Right lung (tissue), 5 donors: Measurements from ENCODE around the gene GALT. TPM values are rescaled to one million over a fixed set of nuclear protein-coding genes. Genes with fewer than 3 reads are reported as not detected.
"Not testable (repeated sequence)": the region's sequence is repeated elsewhere in the genome, so short reads cannot be mapped to it uniquely, and the experiment has no call there.

ENCODE experiments used
- DNase-seq, 2 donors: peaks; one replicate each; pipeline ENCODE4 v3.0.0-alpha.2; 2013
- polyA plus RNA-seq, 5 donors: library from polyadenylated mRNA; unstranded; fragments of 120-200 nt; gene quantifications; one replicate each; pipeline versions ENCODE4 v1.2.1 to v1.2.3, GENCODE V29; 2013; ENCODE audit warnings: inconsistent platforms in 1 of 5, low replicate concordance in 1 of 5; ENCODE audit not compliant: insufficient read length in 5 of 5, insufficient read depth in 1 of 5

The GALT gene
- polyA plus RNA-seq, 5 donors = 61.6 to 87.8 (median 75.1) TPM

DNA sequence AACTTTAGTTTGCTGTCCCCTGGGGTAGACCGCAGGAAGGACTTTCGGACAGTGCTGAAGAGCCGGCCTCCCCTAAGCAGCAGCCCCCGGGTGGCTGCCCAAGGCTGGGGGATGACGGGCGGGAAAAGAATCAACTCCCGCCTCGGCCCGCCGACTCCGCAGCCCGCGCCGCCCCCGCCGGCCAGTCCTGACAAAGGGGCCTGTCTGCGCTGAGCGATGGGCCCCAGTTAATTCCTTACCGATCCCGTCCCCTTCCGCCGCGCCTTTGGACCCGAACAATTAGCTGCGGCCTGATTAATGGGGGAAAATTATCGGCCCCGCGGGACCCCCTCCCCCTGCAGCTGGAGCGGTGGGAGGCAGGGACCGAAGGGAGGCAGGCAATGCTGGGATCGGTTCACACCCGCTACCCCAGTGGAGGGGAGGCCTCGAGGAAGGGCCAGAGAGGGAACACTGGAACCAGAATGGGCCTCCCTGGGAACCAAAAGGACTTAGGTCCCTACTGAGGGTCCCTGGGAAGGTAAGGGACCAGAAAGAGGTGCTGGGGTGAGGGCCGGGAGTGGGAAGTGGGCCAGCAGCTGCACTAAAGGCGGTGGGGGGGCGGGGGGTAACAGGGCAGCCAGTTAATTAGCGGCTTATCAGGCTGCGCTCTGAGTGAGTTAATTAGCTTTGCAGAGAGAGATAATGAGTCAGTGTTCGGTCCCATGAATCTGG lies 21.8 kb upstream of the GALT start:
- no peak for DNase-seq

DNA sequence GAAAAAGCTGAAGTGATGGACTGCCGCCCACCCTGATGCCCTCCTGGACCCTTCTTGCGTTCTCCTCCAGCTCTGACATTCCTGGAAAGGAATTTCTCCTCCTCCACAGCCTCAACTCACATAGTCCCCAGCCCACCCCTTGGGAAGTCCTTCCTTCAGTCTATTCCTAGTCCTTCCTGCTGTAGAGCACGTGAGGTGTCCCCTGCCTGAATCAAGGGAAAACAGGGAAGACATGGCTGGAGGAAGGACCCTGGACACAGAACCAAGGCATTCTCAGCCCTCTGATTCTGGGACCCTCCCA lies 21.3 kb upstream of the GALT start:
- no peak for DNase-seq

DNA sequence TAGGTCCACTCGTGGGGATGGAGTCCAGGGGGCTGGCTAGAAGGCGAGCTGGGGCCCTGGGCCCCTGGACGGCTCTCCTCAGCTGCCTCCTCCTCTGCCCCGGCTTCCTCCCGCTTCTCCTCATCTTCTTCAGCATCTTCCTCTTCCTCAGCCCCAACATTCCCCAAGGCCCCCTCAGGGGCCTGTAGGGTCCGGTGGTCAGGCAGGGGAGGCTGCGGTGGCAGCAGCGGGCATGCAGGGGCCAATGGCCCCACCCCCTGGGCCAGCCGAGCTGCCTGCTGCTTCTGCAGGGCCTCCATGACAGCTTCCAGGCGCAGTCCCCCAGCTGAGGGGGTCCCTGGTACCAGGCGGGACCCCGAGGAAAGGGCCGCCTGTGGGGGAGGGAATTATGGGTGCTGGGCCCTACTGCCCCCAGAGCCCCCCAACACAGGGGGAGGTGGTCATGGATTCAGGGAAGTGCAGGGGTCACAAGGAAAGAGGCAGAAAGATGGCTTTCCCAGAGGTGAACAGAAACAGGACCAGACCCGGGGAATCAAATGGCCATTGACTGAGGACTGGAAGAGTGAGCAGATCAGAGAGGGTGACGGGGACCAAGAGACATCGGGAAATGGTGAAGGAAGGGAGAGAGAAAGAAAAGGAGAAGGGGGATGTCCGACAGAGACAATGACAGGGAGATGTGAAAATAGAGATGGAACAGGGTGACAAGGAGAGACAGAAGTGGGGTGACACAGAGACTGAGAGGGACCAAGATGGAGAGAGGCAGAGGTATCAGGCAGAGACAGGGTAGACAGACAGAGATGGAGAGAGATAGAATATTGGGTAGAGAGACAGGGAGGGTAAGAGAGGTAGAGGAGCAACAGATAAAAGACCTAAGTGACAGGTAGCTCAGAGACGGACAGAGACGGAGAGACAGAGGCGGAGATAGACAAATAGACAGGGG lies 18.5 kb upstream of the GALT start:
- no peak for DNase-seq

DNA sequence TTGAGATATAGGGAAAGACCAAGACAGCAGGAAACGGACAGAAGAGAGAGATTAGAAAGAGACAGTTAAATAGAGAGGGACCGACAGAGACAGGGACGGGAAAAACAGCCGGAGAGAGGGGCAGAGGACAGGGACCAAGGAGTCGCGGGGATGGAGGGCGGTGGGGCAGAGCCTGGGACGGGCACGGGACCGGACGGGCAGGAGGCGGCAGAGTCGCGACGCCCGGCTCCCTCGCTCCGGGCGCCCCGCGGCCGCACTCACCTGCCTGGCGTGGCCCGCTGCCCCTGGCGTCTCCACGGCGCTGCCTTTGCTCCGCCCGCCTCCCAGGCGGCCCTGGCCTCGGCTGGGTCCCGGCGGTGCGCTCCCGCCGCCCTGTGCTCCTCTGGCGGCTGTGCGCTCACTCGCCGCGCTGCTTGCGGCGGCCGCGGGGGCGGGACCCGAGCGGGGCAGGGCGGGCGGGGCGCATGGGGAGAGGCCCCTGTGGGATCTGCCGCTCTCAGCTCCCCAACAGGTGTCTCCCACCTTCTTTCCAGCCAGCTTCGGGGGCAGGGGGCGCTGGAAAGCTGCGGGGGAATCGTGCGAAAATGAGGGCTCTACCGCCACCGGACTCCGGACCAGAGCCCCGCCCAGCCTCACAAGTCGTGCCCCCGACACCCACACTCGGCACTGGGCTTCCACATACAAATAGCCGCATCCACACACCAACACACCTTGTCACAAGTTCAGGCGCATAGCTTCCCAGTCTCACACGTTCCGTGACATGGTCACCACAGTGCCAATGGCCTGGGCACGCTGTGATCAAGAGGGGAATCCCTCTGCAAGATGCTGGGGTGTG lies 17.6 kb upstream of the GALT start, which contains the start of gene ARID3C:
ARID3C (minus strand) TSS at position 411 of the 835 bp plus-strand sequence. CDS start 1,052 bp downstream, outside the sequence.
- DNase-seq = no peak

DNA sequence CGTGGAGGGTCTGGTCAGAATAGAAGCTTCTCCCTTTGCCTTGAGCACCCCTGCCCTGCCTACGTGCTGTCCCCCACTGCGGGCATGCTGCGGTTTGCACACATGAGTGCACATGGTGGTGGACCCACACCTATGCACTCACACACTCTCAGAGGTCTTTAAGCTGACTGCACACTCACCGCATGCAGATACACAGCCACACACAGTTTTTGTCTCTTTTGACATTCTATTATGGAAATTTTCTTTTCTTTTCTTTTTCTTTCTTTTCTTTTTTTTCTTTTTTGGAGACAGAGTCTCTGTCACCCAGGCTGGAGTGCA lies 17.0 kb upstream of the GALT start:
- DNase-seq = no peak

DNA sequence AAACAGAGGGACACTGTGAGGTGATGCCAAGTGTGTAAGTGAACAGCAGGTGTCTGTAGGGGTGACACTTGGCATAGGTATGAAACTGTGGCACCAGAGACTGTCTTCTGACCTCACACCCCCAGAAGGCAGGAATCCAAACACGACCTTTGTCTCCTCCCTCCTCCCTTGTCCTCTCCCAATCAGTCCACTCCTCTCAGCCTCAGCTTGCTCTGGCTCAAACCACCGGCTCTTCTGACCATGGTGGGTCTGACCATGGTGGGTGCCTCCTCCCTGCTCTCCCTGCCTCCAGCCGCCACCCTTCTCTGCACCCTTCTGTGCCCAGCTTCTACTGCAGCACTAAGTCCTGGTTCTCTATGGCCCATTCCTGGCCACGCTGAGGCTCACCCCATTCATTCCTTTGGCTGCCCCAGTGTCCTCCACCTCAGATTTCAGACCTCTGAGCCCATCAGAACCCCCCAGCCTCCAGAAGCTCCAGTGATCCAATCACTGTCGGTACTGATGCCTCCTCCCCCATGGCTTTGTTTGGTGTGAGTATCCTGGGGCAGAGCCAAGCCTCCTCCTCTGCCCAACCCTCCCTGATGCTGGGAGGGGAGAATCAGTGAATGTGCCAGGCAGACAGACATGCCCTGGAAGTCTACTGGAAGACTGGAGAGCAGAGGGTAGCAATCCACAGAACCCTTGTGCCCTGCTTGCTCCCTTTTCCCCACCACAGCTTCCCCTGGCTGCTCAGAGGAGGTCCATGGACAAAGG lies 15.9 kb upstream of the GALT start:
- no peak for DNase-seq

DNA sequence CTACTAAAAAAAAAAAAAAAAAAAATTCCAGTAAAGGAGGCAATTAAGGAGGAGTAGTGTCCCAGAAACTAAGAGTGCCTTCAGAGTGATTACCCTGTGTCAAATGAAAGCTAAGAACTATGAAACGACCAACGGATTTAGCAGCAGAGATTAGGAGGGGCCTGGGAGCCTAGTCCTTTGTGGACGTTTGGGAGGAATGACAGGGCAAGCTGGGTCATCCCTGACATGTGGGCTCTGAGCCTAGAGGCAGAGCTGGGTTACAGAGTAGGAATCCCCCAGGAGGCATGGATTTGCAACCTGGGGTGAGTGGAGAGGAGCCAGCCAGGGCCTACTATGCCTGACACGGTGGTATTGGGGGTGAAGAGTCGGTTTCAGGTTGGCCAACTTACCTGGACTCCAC lies 13.3 kb upstream of the GALT start:
- no peak for DNase-seq

DNA sequence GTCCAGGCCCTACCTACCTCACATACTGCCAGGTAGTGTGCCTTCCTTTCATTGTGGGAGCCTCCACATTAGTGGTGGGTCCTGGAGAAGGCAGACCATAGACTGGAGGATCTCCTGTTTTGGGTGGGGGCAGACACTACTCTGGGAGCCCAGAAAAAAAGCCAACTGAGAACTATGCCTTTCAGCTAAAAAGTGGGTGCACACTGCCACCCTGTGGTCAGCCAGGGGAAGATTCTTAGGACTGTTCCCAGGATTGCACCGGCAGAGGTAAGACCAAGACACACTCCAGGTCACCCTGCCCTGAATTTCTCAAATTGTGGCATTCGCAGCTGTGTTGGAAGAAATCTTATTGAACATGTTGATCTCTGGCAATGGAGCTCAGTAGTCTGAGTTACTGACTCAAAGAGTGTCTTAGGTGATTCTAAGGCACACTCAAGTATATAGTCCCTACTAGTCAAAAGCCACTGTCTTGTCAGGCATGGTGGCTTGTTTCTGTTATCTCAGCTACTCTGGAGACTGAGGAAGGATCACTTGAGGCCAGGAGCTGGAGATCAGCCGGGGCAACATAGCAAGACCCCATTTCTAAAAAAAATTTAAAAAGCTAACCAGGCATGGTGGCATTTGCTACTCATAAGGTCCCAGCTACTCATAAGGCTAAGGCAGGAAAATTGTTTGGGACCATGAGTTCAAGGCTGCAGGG lies 12.5 kb upstream of the GALT start:
- DNase-seq = peak in 1 of 2 donors; percentile 40

DNA sequence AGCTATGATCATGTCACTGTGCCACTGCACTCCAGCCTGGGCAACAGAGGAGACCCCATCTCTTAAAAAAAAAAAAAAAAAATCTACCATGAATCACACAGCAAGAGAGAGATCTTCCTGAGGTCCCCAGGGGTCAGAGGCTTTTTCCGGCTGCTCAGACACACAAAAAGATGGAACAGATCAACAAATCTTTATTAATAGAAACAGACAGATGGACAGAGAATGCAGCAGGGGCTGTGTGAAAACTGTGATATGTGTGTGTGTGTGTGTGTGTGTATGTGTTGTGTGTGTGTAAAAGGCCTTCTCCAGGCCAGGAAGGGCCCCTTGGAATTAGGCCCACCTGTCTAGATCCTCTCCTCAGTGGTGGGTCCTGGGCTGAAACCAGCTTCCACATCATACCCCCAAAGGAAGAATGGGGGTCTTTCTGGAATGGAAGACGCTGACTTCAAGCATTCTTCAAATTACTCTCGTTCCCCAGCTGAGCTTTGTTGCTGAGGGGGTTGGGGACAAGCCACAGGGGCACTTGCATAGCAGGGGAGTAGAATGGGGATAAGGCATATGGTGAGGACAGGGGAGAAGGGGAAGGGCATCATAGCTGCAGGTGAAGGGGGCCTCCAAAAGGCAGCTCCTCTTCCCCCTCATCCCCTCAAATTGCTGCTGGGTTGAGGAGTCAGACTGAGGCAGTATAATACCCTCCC lies 11.8 kb upstream of the GALT start:
- no peak for DNase-seq

DNA sequence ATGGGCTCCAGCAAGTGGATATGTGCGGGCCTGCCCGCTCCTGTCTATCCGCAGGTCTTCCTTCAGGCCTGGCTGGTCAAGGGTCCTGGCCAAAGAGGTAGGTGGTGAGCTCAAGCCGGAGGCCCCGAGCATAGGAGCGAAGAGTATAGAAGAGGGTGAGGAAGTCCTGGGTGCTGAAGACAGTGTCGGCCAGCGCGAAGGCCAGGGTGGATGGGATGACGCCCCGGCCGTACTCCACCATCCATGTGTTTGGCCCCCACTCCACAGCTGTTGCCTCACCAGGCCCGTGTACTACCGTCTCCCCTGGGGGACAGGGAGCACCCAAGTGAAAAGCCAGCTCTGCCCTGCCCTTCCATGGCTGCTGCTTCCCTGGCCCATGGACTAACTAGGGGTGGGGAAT lies 10.9 kb upstream of the GALT start:
- no peak for DNase-seq

DNA sequence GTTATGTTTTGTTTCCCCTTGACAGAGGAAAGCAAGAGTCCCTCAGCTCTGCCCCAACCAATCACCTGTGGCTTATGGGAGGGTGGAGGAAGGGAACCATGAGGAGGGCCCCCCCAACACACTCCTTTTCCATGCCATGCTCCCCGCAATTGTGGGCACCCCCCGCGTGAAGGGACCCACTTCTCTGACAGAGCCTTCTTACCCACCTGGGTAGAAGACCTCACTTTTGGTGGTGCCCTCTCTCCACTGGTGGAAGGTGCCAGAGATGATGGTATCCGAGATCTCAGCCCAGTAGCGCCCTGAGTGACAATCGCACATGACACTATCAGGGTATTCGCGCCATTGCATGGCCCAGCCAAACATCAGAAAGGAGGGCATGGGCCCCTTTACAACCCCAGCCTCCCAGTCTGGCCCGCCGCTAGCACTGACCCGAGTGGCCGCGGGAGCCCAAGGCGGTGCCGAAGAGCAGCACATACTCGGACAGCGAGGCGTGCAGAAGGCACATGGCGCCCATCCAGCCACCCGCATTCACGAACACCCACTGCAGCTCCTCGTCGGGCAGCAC lies 9.6 kb upstream of the GALT start:
- DNase-seq = no peak

DNA sequence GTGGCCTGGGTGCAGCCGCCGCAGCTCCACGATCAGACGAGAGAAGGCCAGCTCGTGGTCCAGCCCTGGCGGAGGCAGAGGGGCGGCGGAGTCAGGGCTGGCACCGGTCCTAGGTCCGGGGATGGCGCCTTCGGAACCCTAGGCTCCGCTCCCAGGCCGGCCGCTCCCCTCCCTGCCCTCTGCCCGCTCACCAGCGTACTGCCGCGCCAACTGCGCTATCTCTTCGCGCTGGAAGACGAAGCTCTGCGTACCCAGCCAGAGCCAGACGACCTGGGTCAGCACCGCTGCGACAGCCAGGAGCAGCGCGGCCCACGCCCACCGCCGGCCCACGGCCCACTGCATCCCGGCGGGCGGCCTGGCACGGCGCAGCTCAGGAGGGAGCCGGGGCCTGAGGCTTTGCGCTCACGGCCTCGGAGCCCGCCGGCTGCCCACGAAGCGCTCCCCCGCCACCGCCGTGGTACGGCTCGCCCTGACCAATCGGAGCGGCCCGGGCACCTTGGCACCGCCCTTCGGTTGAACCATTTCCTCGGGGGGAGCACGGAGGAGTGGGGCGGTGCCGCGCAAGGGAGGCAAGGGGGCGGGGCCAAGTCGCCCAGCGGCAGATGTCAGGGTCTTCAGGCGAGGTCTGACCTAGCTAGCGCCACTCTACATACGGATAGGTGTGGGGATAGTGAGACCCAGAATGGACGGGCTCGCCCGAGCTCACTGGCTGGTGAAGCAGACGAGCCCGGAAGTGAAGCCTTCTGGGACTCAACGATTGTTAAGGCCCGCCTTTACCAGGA lies 8.9 kb upstream of the GALT start, which contains the start of gene SIGMAR1:
SIGMAR1 (minus strand) TSS at position 432 of the 782 bp plus-strand sequence; CDS start at position 342, 90 bp downstream.
- DNase-seq = peak; percentile 93 to 94

DNA sequence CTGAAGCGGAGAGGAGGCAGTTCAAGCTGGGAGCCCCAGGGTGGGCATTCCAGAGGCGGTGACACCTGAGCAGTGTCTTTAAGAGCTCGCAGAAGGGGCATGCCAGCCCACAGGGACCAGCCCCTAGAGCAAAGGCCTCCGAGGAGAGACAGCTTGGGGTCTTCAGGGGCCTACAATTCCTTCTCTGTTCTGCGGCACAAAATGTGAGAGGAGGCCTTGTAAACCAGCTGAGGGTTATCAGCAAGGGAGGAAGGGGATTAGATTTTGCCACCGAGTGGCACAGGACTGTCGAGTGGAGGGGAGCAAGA lies 8.4 kb upstream of the GALT start:
- DNase-seq = no peak

DNA sequence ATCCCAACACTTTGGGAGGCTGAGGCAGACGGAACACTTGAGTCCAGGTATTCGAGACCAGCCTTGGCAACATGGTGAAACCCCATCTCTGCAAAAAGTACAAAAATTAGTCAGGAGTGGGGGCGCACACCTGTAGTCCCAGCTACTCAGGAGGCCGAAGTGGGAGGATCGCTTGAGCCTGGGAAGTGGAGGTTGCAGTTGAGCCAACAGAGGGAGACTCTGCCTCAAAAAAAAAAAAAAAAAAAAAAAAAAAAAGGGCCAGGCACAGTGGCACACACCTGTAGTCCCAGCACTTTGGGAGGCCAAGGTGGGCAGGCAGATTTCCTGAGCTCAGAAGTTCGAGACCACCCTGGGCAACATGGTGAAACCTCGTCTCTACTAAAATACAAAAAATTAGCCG lies 7.2 kb upstream of the GALT start:
- DNase-seq = not testable (repeated sequence)

DNA sequence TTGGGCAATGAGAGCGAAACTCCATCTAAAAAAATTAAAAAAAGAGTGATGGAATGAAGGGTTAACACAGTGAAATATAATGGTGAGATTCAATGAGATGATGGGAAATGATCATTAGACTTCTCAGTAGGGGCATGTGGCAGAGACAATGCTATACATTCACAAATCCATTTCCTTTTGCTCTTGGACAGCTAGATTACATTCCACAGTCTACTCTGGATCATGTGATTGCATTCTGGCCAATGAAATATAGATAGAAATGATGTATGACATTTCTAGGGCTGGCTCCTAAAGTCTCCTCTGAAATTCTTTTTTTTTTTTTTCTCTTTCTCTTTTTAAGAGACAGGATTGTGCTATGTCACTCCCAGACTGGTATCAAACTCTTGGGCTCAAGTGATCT lies 3.8 kb upstream of the GALT start:
- DNase-seq = no peak

DNA sequence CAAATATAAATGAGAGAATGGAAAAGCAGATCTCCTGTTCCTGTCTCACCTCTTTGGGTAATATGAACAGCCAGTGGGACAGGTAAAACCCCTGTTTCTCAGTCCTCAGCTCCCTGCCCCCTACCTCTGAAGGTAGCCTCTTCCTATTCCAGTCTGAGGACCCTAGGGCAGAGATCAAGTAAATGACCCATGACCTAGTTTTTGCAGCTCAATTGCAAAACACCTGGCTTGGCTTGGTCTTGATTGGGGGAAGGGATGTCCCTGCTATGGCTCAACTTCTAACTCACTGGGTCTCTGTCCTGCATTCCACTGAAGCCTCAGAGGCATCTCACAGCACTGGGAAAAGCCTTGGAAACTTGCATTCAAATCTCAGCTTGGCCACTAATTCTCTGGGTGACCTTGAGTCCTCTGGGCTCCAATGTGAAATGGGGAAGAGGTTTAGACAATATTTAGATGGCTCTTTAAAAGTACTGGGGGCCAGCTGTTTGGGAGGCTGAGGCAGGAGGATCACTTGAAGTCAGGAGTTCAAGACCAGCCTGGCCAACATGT lies 1.6 kb upstream of the GALT start:
- no peak for DNase-seq

DNA sequence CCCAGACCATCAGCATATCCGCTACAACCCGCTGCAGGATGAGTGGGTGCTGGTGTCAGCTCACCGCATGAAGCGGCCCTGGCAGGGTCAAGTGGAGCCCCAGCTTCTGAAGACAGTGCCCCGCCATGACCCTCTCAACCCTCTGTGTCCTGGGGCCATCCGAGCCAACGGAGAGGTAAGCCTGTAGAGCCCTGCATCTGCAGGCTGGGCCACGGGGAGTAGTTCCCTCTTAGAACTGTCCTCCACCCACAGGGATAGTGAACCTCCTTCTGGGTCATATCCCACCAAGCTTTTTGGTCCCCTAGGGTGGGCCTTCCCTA lies 569 bp downstream of the GALT start:
- no peak for DNase-seq

DNA sequence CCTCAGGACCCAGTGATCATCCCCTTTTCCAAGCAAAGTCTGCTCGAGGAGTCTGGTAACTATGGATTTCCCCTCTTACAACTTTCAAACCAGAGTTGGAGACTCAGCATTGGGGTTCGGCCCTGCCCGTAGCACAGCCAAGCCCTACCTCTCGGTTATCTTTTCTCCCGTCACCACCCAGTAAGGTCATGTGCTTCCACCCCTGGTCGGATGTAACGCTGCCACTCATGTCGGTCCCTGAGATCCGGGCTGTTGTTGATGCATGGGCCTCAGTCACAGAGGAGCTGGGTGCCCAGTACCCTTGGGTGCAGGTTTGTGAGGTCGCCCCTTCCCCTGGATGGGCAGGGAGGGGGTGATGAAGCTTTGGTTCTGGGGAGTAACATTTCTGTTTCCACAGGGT lies 1.2 kb downstream of the GALT start:
- no peak for DNase-seq

DNA sequence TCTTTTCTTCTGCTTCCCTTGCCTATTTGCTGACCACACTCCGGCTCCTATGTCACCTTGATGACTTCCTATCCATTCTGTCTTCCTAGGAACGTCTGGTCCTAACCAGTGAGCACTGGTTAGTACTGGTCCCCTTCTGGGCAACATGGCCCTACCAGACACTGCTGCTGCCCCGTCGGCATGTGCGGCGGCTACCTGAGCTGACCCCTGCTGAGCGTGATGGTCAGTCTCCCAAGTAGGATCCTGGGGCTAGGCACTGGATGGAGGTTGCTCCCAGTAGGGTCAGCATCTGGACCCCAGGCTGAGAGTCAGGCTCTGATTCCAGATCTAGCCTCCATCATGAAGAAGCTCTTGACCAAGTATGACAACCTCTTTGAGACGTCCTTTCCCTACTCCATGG lies 2.2 kb downstream of the GALT start:
- no peak for DNase-seq
